Body of pancreas (tissue), 4 donors: ENCODE results near the gene CWF19L1. TPM values are rescaled to one million over a fixed set of nuclear protein-coding genes. Genes with fewer than 3 reads are reported as not detected.
A peak's percentile ranks its signal among the peaks of the same experiment; 100 is the strongest.

Source experiments
- ATAC-seq: fragments of 150-250 bp; one replicate; pipeline ENCODE4 v1.9.1; 2016
- DNase-seq, 4 donors: peaks; one replicate each; pipeline ENCODE4 v3.0.0-alpha.2; 2019
- H3K27ac ChIP-seq, 4 donors: fragments of 200-600 bp; sonication (generic); 1 replicate in 3 of 4; 2 replicates in 1 of 4; pipeline versions ENCODE4 v1.5.1 to v1.6.1; 2016 to 2019; ENCODE audit warnings: mild to moderate bottlenecking in 1 of 4, mixed read lengths in 1 of 4, moderate library complexity in 1 of 4
- H3K27me3 ChIP-seq, 2 donors: fragments of 200-600 bp; sonication (generic); one replicate each; pipeline ENCODE4 v1.6.0; 2016; ENCODE audit warnings: mild to moderate bottlenecking in 1 of 2
- H3K36me3 ChIP-seq, 2 donors: fragments of 200-600 bp; sonication (generic); replicated peaks in 1 of 2; 2 replicates each; pipeline ENCODE4 v1.5.1; 2016; ENCODE audit warnings: low read depth in 2 of 2; ENCODE audit not compliant: insufficient read depth in 1 of 2
- H3K4me1 ChIP-seq: fragments of 200-600 bp; sonication (generic); one replicate; pipeline ENCODE4 v1.6.0; 2016
- H3K4me3 ChIP-seq, 2 donors: fragments of 200-600 bp; sonication (generic); 1 replicate in 1 of 2; 2 replicates in 1 of 2; pipeline ENCODE4 v1.5.1; 2016 to 2019
- H3K9me3 ChIP-seq, 3 donors: fragments of 200-600 bp; sonication (generic); 1 replicate in 2 of 3; 2 replicates in 1 of 3; pipeline ENCODE4 v1.5.1; 2016
- POLR2A ChIP-seq, 3 donors: fragments of 450-650 bp; IDR thresholded peaks; one replicate each; pipeline ENCODE4 v1.6.1; 2016; ENCODE audit warnings: antibody characterized with exemption in 3 of 3, mild to moderate bottlenecking in 2 of 3
- WGBS, 2 donors: methylation state at CpG; one replicate each; pipeline ENCODE4 v1.1.5; 2017; 5-methylcytosine and 5-hydroxymethylcytosine counted together
- intact Hi-C: fragments of 100-400 bp; cut with DNase I; formaldehyde crosslinking; loops from one replicate; pipeline ENCODE4 v1.15.1; 2023
- total RNA-seq, 2 donors: library from RNA; depleted of rRNA; stranded (reverse); fragments of >200 nt; gene quantifications; one replicate each; pipeline ENCODE4 v1.1.0, GENCODE V29; 2016
- TF ChIP-seq, protein P1 (sequence below), 7 experiments: fragments of 450-650 bp in 4 of 7; fragments of 200-600 bp in 3 of 7; sonication (generic) in 3 of 7; IDR thresholded peaks; one replicate each; pipeline ENCODE4 v1.5.1; 2016 to 2019; ENCODE audit warnings: antibody characterized with exemption in 7 of 7

CWF19L1 gene
- 10 to 100 TPM in 1 of 2 donors, 1 to 10 TPM in 1; 5.6 to 10.1 TPM for total RNA-seq

DNA sequence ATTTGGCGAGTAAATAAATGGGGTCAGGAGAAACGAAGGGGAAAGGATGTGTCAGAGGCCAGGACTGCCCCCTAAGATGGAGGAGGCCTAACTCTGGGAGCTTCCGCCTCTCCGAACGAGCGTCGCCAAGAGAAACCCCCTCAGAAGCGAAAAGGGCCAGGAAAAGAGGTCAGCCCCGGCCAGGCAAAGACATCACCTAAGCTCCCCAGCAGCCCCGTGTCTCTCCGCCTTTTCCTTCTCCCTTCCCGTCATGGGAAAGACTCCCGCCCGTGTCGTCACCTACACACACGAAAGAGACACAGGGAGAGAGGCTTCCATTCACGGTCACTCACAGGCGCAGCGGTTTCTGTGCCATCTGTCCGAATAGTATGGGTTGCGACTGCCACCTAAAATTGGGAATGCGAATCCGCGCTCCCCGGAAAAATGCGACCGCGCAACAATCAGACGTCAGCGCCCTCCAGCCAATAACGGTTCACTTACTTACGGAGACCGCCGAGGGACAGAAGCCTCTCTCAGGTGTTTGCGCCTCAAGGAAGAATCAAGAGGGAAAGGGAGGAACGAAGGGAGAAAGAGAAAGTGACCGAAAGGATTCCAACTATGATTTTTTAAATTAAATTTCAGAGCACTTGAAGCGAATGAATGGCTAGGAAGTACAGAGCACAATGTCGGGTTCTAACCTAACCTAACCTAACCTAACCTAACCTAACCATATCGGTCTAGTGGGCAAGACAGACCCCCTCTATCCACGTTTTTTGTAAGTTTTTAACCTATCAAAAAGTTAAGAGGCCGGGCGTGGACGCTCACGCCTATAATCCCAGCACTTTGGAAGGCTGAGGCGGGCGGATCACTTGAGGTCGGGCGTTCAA is at the start of gene CWF19L1:
CWF19L1 (minus strand) TSS at position 400 of the 866 bp plus-strand sequence; CDS start at position 355, 45 bp downstream.
- TF ChIP-seq POLR2A (IDR thresholded peaks at IDR 0.05) = peak; percentile 16 to 85 (median 81)
- TF ChIP-seq, protein P1, sequence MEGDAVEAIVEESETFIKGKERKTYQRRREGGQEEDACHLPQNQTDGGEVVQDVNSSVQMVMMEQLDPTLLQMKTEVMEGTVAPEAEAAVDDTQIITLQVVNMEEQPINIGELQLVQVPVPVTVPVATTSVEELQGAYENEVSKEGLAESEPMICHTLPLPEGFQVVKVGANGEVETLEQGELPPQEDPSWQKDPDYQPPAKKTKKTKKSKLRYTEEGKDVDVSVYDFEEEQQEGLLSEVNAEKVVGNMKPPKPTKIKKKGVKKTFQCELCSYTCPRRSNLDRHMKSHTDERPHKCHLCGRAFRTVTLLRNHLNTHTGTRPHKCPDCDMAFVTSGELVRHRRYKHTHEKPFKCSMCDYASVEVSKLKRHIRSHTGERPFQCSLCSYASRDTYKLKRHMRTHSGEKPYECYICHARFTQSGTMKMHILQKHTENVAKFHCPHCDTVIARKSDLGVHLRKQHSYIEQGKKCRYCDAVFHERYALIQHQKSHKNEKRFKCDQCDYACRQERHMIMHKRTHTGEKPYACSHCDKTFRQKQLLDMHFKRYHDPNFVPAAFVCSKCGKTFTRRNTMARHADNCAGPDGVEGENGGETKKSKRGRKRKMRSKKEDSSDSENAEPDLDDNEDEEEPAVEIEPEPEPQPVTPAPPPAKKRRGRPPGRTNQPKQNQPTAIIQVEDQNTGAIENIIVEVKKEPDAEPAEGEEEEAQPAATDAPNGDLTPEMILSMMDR (IDR thresholded peaks at IDR 0.05) = peak in 1 of 7 experiments; percentile 19
- Histone ChIP-seq H3K9me3 (no peaks in the 10 kb centered on the region), H3K27me3 (no peaks in the 10 kb centered on the region), H3K27ac (peak within 1 kb of the TSS; percentile 45 to 75 (median 74)), H3K4me1 (peaks cover 19% of the 10 kb centered on the region), H3K36me3 (no peaks in the 10 kb centered on the region), H3K4me3 (peak within 1 kb of the TSS; percentile 88 to 95)
- 2% methylated on average over 48 to 49 of the region's 49 CpGs for WGBS, 2 donors
- peak; percentile 99 for ATAC-seq
- DNase-seq = peak; percentile 87 to 92 (median 90)
- intact Hi-C loops = no loop called here

DNA sequence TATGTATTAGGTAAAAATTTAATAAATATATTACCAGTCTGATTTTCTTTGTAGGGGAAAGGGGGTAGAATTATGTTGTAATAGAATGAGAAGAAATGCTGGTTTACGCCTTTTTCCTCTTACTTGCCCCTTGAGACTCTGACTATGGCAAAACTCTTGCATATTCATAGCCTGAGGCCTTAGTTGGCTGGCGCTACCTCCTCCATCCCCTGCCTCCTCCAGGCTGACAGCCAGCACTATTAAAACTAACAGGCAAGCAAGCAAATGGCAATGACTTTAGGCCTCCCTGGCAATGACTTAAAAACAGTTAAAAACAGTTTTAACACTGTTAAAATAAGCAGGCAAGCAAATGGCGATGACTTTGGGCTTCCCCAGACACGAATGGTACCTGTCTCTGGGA is 48.2 kb upstream of the CWF19L1 start:
- Histone ChIP-seq H3K27ac (no peak overlapping the region), H3K36me3 (no peaks in the 10 kb centered on the region), H3K4me3 (no peak overlapping the region), H3K9me3 (no peaks in the 10 kb centered on the region), H3K27me3 (no peaks in the 10 kb centered on the region), H3K4me1 (no peaks in the 10 kb centered on the region)
- ATAC-seq = no peak
- TF ChIP-seq POLR2A (IDR thresholded peaks at IDR 0.05) = no peak
- TF ChIP-seq, protein P1 (IDR thresholded peaks at IDR 0.05) = no peak
- 78 to 80% methylated on average over 4 of the region's 4 CpGs for WGBS, 2 donors
- intact Hi-C loops = no loop called here
- no peak for DNase-seq

GRCh38 chr10:100311298-100311697 is 43.9 kb upstream of the CWF19L1 start:
- Histone ChIP-seq H3K4me3 (no peak overlapping the region), H3K27ac (no peak overlapping the region), H3K9me3 (no peaks in the 10 kb centered on the region), H3K4me1 (no peaks in the 10 kb centered on the region), H3K27me3 (no peaks in the 10 kb centered on the region), H3K36me3 (no peaks in the 10 kb centered on the region)
- DNase-seq (no peak), ATAC-seq (no peak)
- TF ChIP-seq, protein P1 (IDR thresholded peaks at IDR 0.05) = no peak
- no peak for TF ChIP-seq POLR2A (IDR thresholded peaks at IDR 0.05)
- intact Hi-C loops = no loop called here
- WGBS, 2 donors = 50 to 67% methylated on average over 4 of the region's 4 CpGs

- TF ChIP-seq POLR2A (IDR thresholded peaks at IDR 0.05) = no peak
- TF ChIP-seq, protein P1 (IDR thresholded peaks at IDR 0.05) = no peak
- ATAC-seq (no peak), DNase-seq (no peak)
- intact Hi-C loops = no loop called here
- Histone ChIP-seq H3K27me3 (no peaks in the 10 kb centered on the region), H3K4me3 (no peak overlapping the region), H3K36me3 (no peaks in the 10 kb centered on the region), H3K9me3 (no peaks in the 10 kb centered on the region), H3K27ac (no peak overlapping the region), H3K4me1 (no peaks in the 10 kb centered on the region)
- 78 to 80% methylated on average over 3 of the region's 3 CpGs for WGBS, 2 donors
Measured at GRCh38 chr10:100307684-100308083, 40.2 kb upstream of the CWF19L1 start.
